ENCODE results near the gene SUSD1.
"Not testable (repeated sequence)": the region's sequence is repeated elsewhere in the genome, so short reads cannot be mapped to it uniquely, and the experiment has no call there.

Gene SUSD1

DNA sequence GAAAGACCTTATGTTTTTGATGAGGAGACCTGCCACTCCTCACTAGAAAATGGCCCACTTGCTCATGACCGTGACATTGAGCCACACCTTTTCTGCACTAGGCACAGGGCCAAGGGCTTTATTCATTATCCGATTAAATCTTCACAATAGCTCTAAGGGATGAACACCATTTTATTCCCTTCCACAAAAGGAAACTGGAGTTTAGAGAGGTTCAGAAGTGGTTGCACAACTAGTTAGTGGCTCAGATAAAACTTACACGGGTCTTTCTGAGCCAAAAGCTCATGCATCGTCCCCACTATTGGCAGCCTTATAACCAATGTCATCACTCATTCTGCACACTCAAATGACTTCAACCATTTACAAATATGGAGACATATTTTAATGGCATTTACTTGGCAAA is 39.4 kb downstream of the SUSD1 start:
- Histone ChIP-seq H3K27ac (ENCODE audit: low read depth, low read length) (no peak overlapping the region), H3K36me3 (ENCODE audit: low read length) (no peaks in the 10 kb centered on the region), H3K9me2 (replicated peaks; ENCODE audit: insufficient read depth, low read length) (no peaks in the 10 kb centered on the region), H3F3A (ENCODE audit: insufficient read depth) (0 out of 2 replicates have a peak, but pooled peaks cover 6% of the 10 kb centered on the region), H3K9ac (ENCODE audit: low read length) (no peak overlapping the region), H3K4me2 (ENCODE audit: low read depth, low read length, poor library complexity, severe bottlenecking) (no peak overlapping the region), H3K4me3 (ENCODE audit: insufficient read depth, low read length, poor library complexity, severe bottlenecking) (no peak overlapping the region), H4K20me1 (ENCODE audit: low read depth, low read length) (no peaks in the 10 kb centered on the region), H2AFZ (ENCODE audit: low read depth, low read length, severe bottlenecking) (no peak overlapping the region), H3K27me3 (ENCODE audit: low read length) (no peaks in the 10 kb centered on the region), H3K79me2 (ENCODE audit: insufficient read depth, low read length) (no peaks in the 10 kb centered on the region), H3K9me3 (ENCODE audit: insufficient read depth, low read length) (no peaks in the 10 kb centered on the region)
- TF ChIP-seq, protein P1, sequence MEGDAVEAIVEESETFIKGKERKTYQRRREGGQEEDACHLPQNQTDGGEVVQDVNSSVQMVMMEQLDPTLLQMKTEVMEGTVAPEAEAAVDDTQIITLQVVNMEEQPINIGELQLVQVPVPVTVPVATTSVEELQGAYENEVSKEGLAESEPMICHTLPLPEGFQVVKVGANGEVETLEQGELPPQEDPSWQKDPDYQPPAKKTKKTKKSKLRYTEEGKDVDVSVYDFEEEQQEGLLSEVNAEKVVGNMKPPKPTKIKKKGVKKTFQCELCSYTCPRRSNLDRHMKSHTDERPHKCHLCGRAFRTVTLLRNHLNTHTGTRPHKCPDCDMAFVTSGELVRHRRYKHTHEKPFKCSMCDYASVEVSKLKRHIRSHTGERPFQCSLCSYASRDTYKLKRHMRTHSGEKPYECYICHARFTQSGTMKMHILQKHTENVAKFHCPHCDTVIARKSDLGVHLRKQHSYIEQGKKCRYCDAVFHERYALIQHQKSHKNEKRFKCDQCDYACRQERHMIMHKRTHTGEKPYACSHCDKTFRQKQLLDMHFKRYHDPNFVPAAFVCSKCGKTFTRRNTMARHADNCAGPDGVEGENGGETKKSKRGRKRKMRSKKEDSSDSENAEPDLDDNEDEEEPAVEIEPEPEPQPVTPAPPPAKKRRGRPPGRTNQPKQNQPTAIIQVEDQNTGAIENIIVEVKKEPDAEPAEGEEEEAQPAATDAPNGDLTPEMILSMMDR (IDR thresholded peaks at IDR 0.05; ENCODE audit: insufficient read depth, low read length, poor library complexity, severe bottlenecking): no peak
- TF ChIP-seq EZH2phosphoT487 (conservative IDR thresholded peaks at IDR 0.05; ENCODE audit: low read length): no peak

DNA sequence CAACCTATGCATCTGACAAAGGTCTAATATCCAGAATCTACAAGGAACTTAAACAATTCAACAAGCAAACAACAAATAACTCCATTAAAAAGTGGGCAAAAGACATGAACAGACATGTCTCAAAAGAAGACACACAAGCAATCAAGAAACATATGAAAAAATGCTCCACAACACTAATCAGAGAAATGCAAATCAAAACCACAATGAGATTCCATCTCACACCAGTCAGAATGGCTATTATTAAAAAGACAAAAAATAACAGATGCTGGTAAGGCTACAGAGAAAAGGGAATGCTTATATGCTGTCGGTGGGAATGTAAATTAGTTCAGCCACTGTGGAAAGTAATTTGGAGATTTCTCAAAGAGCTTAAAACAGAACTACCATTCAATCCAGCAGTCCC is 41.3 kb downstream of the SUSD1 start:
- H2AFZ ChIP-seq (ENCODE audit: low read depth, low read length, severe bottlenecking); H3K27me3 ChIP-seq (ENCODE audit: low read length); H3K36me3 ChIP-seq (ENCODE audit: low read length); H4K20me1 ChIP-seq (ENCODE audit: low read depth, low read length); H3F3A ChIP-seq (ENCODE audit: insufficient read depth); H3K4me2 ChIP-seq (ENCODE audit: low read depth, low read length, poor library complexity, severe bottlenecking); H3K4me3 ChIP-seq (ENCODE audit: insufficient read depth, low read length, poor library complexity, severe bottlenecking); H3K27ac ChIP-seq (ENCODE audit: low read depth, low read length); H3K9me2 ChIP-seq (replicated peaks; ENCODE audit: insufficient read depth, low read length); H3K79me2 ChIP-seq (ENCODE audit: insufficient read depth, low read length); H3K9ac ChIP-seq (ENCODE audit: low read length); H3K9me3 ChIP-seq (ENCODE audit: insufficient read depth, low read length): not testable (repeated sequence)

DNA sequence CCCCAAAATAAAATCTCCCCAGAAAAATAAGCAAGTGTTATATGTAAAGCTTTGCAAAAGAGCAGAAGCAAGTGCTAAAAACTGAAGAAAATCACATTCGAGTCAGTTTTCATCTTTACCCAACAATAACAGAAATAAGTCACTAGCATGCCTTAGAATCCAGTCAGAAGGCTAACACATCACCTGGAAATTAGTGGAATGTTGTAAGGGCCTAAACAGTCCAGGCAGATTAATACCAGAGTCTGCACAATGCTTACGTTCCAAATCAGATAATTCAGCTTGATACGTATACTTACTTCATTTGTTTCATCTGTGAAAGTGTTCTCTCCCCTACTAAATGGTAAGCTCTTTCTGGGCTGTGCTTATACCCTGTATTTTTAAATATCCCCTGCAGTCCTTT is 42.7 kb downstream of the SUSD1 start:
- Histone ChIP-seq H3K27ac (ENCODE audit: low read depth, low read length) (no peak overlapping the region), H4K20me1 (ENCODE audit: low read depth, low read length) (no peaks in the 10 kb centered on the region), H3K9me3 (ENCODE audit: insufficient read depth, low read length) (no peaks in the 10 kb centered on the region), H3K36me3 (ENCODE audit: low read length) (no peaks in the 10 kb centered on the region), H3F3A (ENCODE audit: insufficient read depth) (0 out of 2 replicates have a peak, but pooled peaks cover 6% of the 10 kb centered on the region), H2AFZ (ENCODE audit: low read depth, low read length, severe bottlenecking) (no peak overlapping the region), H3K9ac (ENCODE audit: low read length) (no peak overlapping the region), H3K27me3 (ENCODE audit: low read length) (no peaks in the 10 kb centered on the region), H3K4me3 (ENCODE audit: insufficient read depth, low read length, poor library complexity, severe bottlenecking) (no peak overlapping the region), H3K9me2 (replicated peaks; ENCODE audit: insufficient read depth, low read length) (no peaks in the 10 kb centered on the region), H3K4me2 (ENCODE audit: low read depth, low read length, poor library complexity, severe bottlenecking) (no peak overlapping the region), H3K79me2 (ENCODE audit: insufficient read depth, low read length) (no peaks in the 10 kb centered on the region)
- TF ChIP-seq, protein P1 (IDR thresholded peaks at IDR 0.05; ENCODE audit: insufficient read depth, low read length, poor library complexity, severe bottlenecking): no peak
- TF ChIP-seq EZH2phosphoT487 (conservative IDR thresholded peaks at IDR 0.05; ENCODE audit: low read length): no peak

DNA sequence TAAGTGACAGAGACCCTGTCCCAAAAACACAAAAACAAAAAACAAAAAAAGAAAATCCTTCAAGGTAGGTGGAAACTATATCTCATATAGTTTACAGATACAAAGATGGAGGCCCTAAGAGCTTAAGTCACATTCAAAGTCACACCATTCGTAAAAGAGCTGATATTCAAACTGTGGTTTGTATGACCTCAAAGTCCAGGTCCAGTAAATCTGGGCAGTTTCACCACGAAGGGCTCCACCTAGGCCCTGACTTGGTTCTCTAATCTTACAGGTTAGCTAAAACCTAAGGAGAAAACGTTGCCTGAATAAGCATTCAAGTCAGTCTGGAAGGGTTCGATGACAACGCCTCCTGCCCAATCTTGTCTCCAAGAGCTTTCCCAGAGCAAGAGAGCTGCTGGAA is 44.1 kb downstream of the SUSD1 start:
- no peaks in the 10 kb centered on the region for H3K79me2 ChIP-seq (ENCODE audit: insufficient read depth, low read length)
- TF ChIP-seq, protein P1 (IDR thresholded peaks at IDR 0.05; ENCODE audit: insufficient read depth, low read length, poor library complexity, severe bottlenecking): no peak
- TF ChIP-seq EZH2phosphoT487 (conservative IDR thresholded peaks at IDR 0.05; ENCODE audit: low read length): no peak
- H3K4me3 ChIP-seq (ENCODE audit: insufficient read depth, low read length, poor library complexity, severe bottlenecking): no peak overlapping the region
- no peaks in the 10 kb centered on the region for H3K9me2 ChIP-seq (replicated peaks; ENCODE audit: insufficient read depth, low read length)
- H3F3A ChIP-seq (ENCODE audit: insufficient read depth): 0 out of 2 replicates have a peak, but pooled peaks cover 6% of the 10 kb centered on the region
- no peaks in the 10 kb centered on the region for H3K36me3 ChIP-seq (ENCODE audit: low read length)
- H3K4me2 ChIP-seq (ENCODE audit: low read depth, low read length, poor library complexity, severe bottlenecking): no peak overlapping the region
- H3K27ac ChIP-seq (ENCODE audit: low read depth, low read length): no peak overlapping the region
- no peak overlapping the region for H2AFZ ChIP-seq (ENCODE audit: low read depth, low read length, severe bottlenecking)
- H3K9ac ChIP-seq (ENCODE audit: low read length): no peak overlapping the region
- H4K20me1 ChIP-seq (ENCODE audit: low read depth, low read length): no peaks in the 10 kb centered on the region
- H3K9me3 ChIP-seq (ENCODE audit: insufficient read depth, low read length): no peaks in the 10 kb centered on the region
- H3K27me3 ChIP-seq (ENCODE audit: low read length): no peaks in the 10 kb centered on the region

Measured in SU-DHL-6 (cell line).